ENCODE data around the gene MKI67.
A peak's percentile ranks its signal among the peaks of the same experiment; 100 is the strongest.

The MKI67 gene

GRCh38 chr10:128123846-128124245 lies 2.4 kb downstream of the MKI67 start:
- H3K4me2 ChIP-seq (ENCODE audit: insufficient read depth, low read length, poor library complexity, severe bottlenecking) = no peak overlapping the region
- H4K91ac ChIP-seq (ENCODE audit: low read depth, low read length, poor library complexity) = no peak overlapping the region
- H2BK120ac ChIP-seq (ENCODE audit: low read depth, low read length) = no peak overlapping the region
- H2AK5ac ChIP-seq (ENCODE audit: low read depth, low read length) = no peak overlapping the region
- DNase-seq (ENCODE audit: low spot score) = no peak
- no peak overlapping the region for H3K18ac ChIP-seq (ENCODE audit: low read length)
- H3K23ac ChIP-seq (ENCODE audit: low read depth, low read length, poor library complexity) = no peak overlapping the region
- peaks cover 8% of the 10 kb centered on the region for H3K79me1 ChIP-seq (ENCODE audit: low read depth, low read length)
- H3K9me3 ChIP-seq (replicated peaks in 1 of 2; ENCODE audit: control insufficient read depth in 2 of 2, insufficient read depth in 1 of 2, low read depth in 1 of 2, low read length in 2 of 2) = peaks cover 0 to 20% of the 10 kb centered on the region in 2 donors
- no peak overlapping the region for H4K8ac ChIP-seq (ENCODE audit: low read depth, low read length)
- H3K9ac ChIP-seq (ENCODE audit: low read depth, low read length, poor library complexity) = no peak overlapping the region
- peaks cover 0 to 13% (median 0%) of the 10 kb centered on the region in 3 experiments for H3K27me3 ChIP-seq (ENCODE audit: control insufficient read depth in 3 of 3, insufficient read depth in 3 of 3, low read depth in 1 of 3, low read length in 3 of 3)
- peaks cover 7 to 11% of the 10 kb centered on the region in 2 donors for H3K4me1 ChIP-seq (ENCODE audit: control insufficient read depth in 2 of 2, insufficient read depth in 1 of 2, low read depth in 1 of 2, low read length in 2 of 2)
- no peak overlapping the region for H2BK15ac ChIP-seq (ENCODE audit: low read length)
- H3K4ac ChIP-seq (ENCODE audit: low read length) = no peak overlapping the region
- peak overlapping the region in 1 of 2 donors; percentile 77 for H3K4me3 ChIP-seq (ENCODE audit: low read length in 2 of 2)
- no peak overlapping the region for H3K27ac ChIP-seq (replicated peaks; ENCODE audit: low read length)
- peaks cover 7 to 59% of the 10 kb centered on the region in 2 donors for H3K36me3 ChIP-seq (replicated peaks in 1 of 2; ENCODE audit: control insufficient read depth in 2 of 2, insufficient read depth in 2 of 2, low read length in 2 of 2)
- no peak overlapping the region for H2BK12ac ChIP-seq (ENCODE audit: low read length)
- no peak overlapping the region for H3K14ac ChIP-seq (ENCODE audit: low read length)
- H2BK5ac ChIP-seq (ENCODE audit: low read length) = no peak overlapping the region
- no peak overlapping the region for H2AFZ ChIP-seq (ENCODE audit: low read length)

GRCh38 chr10:128122931-128123330 lies 3.3 kb downstream of the MKI67 start:
- Histone ChIP-seq H3K4me3 (ENCODE audit: low read length in 2 of 2) (no peak overlapping the region), H3K36me3 (replicated peaks in 1 of 2; ENCODE audit: control insufficient read depth in 2 of 2, insufficient read depth in 2 of 2, low read length in 2 of 2) (peaks cover 10 to 68% of the 10 kb centered on the region in 2 donors), H2BK15ac (ENCODE audit: low read length) (no peak overlapping the region), H2AFZ (ENCODE audit: low read length) (no peak overlapping the region), H4K8ac (ENCODE audit: low read depth, low read length) (no peak overlapping the region), H3K27me3 (ENCODE audit: control insufficient read depth in 3 of 3, insufficient read depth in 3 of 3, low read depth in 1 of 3, low read length in 3 of 3) (peaks cover 0 to 10% (median 0%) of the 10 kb centered on the region in 3 experiments), H3K9ac (ENCODE audit: low read depth, low read length, poor library complexity) (no peak overlapping the region), H3K27ac (replicated peaks; ENCODE audit: low read length) (no peak overlapping the region), H2BK12ac (ENCODE audit: low read length) (no peak overlapping the region), H4K91ac (ENCODE audit: low read depth, low read length, poor library complexity) (no peak overlapping the region), H3K23ac (ENCODE audit: low read depth, low read length, poor library complexity) (no peak overlapping the region), H3K79me1 (ENCODE audit: low read depth, low read length) (peaks cover 8% of the 10 kb centered on the region), H2BK120ac (ENCODE audit: low read depth, low read length) (no peak overlapping the region), H2AK5ac (ENCODE audit: low read depth, low read length) (no peak overlapping the region), H3K14ac (ENCODE audit: low read length) (no peak overlapping the region), H3K9me3 (replicated peaks in 1 of 2; ENCODE audit: control insufficient read depth in 2 of 2, insufficient read depth in 1 of 2, low read depth in 1 of 2, low read length in 2 of 2) (peaks cover 0 to 20% of the 10 kb centered on the region in 2 donors), H2BK5ac (ENCODE audit: low read length) (no peak overlapping the region), H3K4me2 (ENCODE audit: insufficient read depth, low read length, poor library complexity, severe bottlenecking) (no peak overlapping the region), H3K18ac (ENCODE audit: low read length) (no peak overlapping the region), H3K4ac (ENCODE audit: low read length) (no peak overlapping the region), H3K4me1 (ENCODE audit: control insufficient read depth in 2 of 2, insufficient read depth in 1 of 2, low read depth in 1 of 2, low read length in 2 of 2) (peaks cover 7 to 11% of the 10 kb centered on the region in 2 donors)
- no peak for DNase-seq (ENCODE audit: low spot score)
- no CpG with 5 or more reads among the region's 2 CpGs for WGBS, 2 donors (ENCODE audit: extremely low coverage in 2 of 2, insufficient read length in 2 of 2, insufficient replicate concordance in 1 of 2)

GRCh38 chr10:128121750-128122412 lies 4.3 kb downstream of the MKI67 start:
- H2AFZ ChIP-seq (ENCODE audit: low read length) = no peak overlapping the region
- peaks cover 16 to 78% of the 10 kb centered on the region in 2 donors for H3K36me3 ChIP-seq (replicated peaks in 1 of 2; ENCODE audit: control insufficient read depth in 2 of 2, insufficient read depth in 2 of 2, low read length in 2 of 2)
- H4K91ac ChIP-seq (ENCODE audit: low read depth, low read length, poor library complexity) = no peak overlapping the region

GRCh38 chr10:128116851-128117615 lies 9.2 kb downstream of the MKI67 start:
- Histone ChIP-seq H3K27ac (replicated peaks; ENCODE audit: low read length) (no peak overlapping the region), H3K36me3 (replicated peaks in 1 of 2; ENCODE audit: control insufficient read depth in 2 of 2, insufficient read depth in 2 of 2, low read length in 2 of 2) (peaks cover 47 to 96% of the 10 kb centered on the region in 2 donors), H3K4ac (ENCODE audit: low read length) (no peak overlapping the region), H3K4me3 (ENCODE audit: low read length in 2 of 2) (no peak overlapping the region), H3K79me1 (ENCODE audit: low read depth, low read length) (no peaks in the 10 kb centered on the region), H3K4me2 (ENCODE audit: insufficient read depth, low read length, poor library complexity, severe bottlenecking) (no peak overlapping the region), H2BK5ac (ENCODE audit: low read length) (no peak overlapping the region), H2AK5ac (ENCODE audit: low read depth, low read length) (no peak overlapping the region), H3K9me3 (replicated peaks in 1 of 2; ENCODE audit: control insufficient read depth in 2 of 2, insufficient read depth in 1 of 2, low read depth in 1 of 2, low read length in 2 of 2) (peaks cover 0 to 1% of the 10 kb centered on the region in 2 donors), H3K14ac (ENCODE audit: low read length) (no peak overlapping the region), H3K9ac (ENCODE audit: low read depth, low read length, poor library complexity) (no peak overlapping the region), H2BK15ac (ENCODE audit: low read length) (no peak overlapping the region), H3K4me1 (ENCODE audit: control insufficient read depth in 2 of 2, insufficient read depth in 1 of 2, low read depth in 1 of 2, low read length in 2 of 2) (no peaks in the 10 kb centered on the region), H2BK12ac (ENCODE audit: low read length) (no peak overlapping the region), H3K27me3 (ENCODE audit: control insufficient read depth in 3 of 3, insufficient read depth in 3 of 3, low read depth in 1 of 3, low read length in 3 of 3) (no peaks in the 10 kb centered on the region), H4K8ac (ENCODE audit: low read depth, low read length) (no peak overlapping the region), H3K18ac (ENCODE audit: low read length) (no peak overlapping the region), H2AFZ (ENCODE audit: low read length) (no peak overlapping the region), H3K23ac (ENCODE audit: low read depth, low read length, poor library complexity) (no peak overlapping the region), H4K91ac (ENCODE audit: low read depth, low read length, poor library complexity) (no peak overlapping the region), H2BK120ac (ENCODE audit: low read depth, low read length) (no peak overlapping the region)
- DNase-seq (ENCODE audit: low spot score) = no peak
- no CpG with 5 or more reads among the region's 13 CpGs for WGBS, 2 donors (ENCODE audit: extremely low coverage in 2 of 2, insufficient read length in 2 of 2, insufficient replicate concordance in 1 of 2)

More at GRCh38 chr10:128121750-128122412, 4.3 kb downstream of the MKI67 start:
- H3K9me3 ChIP-seq (replicated peaks in 1 of 2; ENCODE audit: control insufficient read depth in 2 of 2, insufficient read depth in 1 of 2, low read depth in 1 of 2, low read length in 2 of 2) = peaks cover 0 to 14% of the 10 kb centered on the region in 2 donors
- H2BK5ac ChIP-seq (ENCODE audit: low read length) = no peak overlapping the region
- H2BK120ac ChIP-seq (ENCODE audit: low read depth, low read length) = no peak overlapping the region
- H3K27ac ChIP-seq (replicated peaks; ENCODE audit: low read length) = no peak overlapping the region
- H2BK12ac ChIP-seq (ENCODE audit: low read length) = no peak overlapping the region
- H3K23ac ChIP-seq (ENCODE audit: low read depth, low read length, poor library complexity) = no peak overlapping the region
- H2BK15ac ChIP-seq (ENCODE audit: low read length) = no peak overlapping the region
- no peak overlapping the region for H3K9ac ChIP-seq (ENCODE audit: low read depth, low read length, poor library complexity)
- H4K8ac ChIP-seq (ENCODE audit: low read depth, low read length) = no peak overlapping the region
- peaks cover 8% of the 10 kb centered on the region for H3K79me1 ChIP-seq (ENCODE audit: low read depth, low read length)
- no peak overlapping the region for H3K18ac ChIP-seq (ENCODE audit: low read length)
- DNase-seq (ENCODE audit: low spot score) = no peak
- peaks cover 7 to 11% of the 10 kb centered on the region in 2 donors for H3K4me1 ChIP-seq (ENCODE audit: control insufficient read depth in 2 of 2, insufficient read depth in 1 of 2, low read depth in 1 of 2, low read length in 2 of 2)
- H3K4ac ChIP-seq (ENCODE audit: low read length) = no peak overlapping the region
- H3K27me3 ChIP-seq (ENCODE audit: control insufficient read depth in 3 of 3, insufficient read depth in 3 of 3, low read depth in 1 of 3, low read length in 3 of 3) = no peaks in the 10 kb centered on the region
- no peak overlapping the region for H3K14ac ChIP-seq (ENCODE audit: low read length)
- no peak overlapping the region for H2AK5ac ChIP-seq (ENCODE audit: low read depth, low read length)
- H3K4me2 ChIP-seq (ENCODE audit: insufficient read depth, low read length, poor library complexity, severe bottlenecking) = no peak overlapping the region
- WGBS, 2 donors (ENCODE audit: extremely low coverage in 2 of 2, insufficient read length in 2 of 2, insufficient replicate concordance in 1 of 2) = no CpG with 5 or more reads among the region's 5 CpGs
- no peak overlapping the region for H3K4me3 ChIP-seq (ENCODE audit: low read length in 2 of 2)
